Adrenal gland (tissue), 5 donors: ENCODE results near the gene MALRD1.

Experiments
- CTCF ChIP-seq, 6 experiments: fragments of 450-650 bp in 4 of 6; fragments of 200-600 bp in 2 of 6; sonication (generic) in 1 of 6; IDR thresholded peaks; 1 replicate in 5 of 6; 2 replicates in 1 of 6; pipeline versions ENCODE4 v1.5.1 to v1.8.0; 2016 to 2021; ENCODE audit warnings: antibody characterized with exemption in 6 of 6, mild to moderate bottlenecking in 2 of 6, moderate library complexity in 1 of 6
- POLR2A ChIP-seq, 2 donors: fragments of 450-650 bp; IDR thresholded peaks; one replicate each; pipeline ENCODE4 v1.6.1; 2017; ENCODE audit warnings: antibody characterized with exemption in 2 of 2, mild to moderate bottlenecking in 2 of 2, moderate library complexity in 1 of 2
- donor health status: DM: no; HTN: no; CAD: no.

- TF ChIP-seq CTCF (IDR thresholded peaks at IDR 0.05) (no peak), POLR2A (IDR thresholded peaks at IDR 0.05) (no peak)
These were observed 558.4 kb downstream of the MALRD1 start for GRCh38 chr10:19606968-19607367.
